Uterus (tissue), 2 donors: ENCODE measurements around the gene COLEC11.
"Not testable (repeated sequence)": the region's sequence is repeated elsewhere in the genome, so short reads cannot be mapped to it uniquely, and the experiment has no call there.

Source experiments
- CTCF ChIP-seq, 4 experiments: fragments of 200-600 bp in 2 of 4; fragments of 450-650 bp in 2 of 4; sonication (generic) in 2 of 4; IDR thresholded peaks; one replicate each; pipeline ENCODE4 v1.5.1; 2016 to 2019; ENCODE audit warnings: antibody characterized with exemption in 4 of 4, mild to moderate bottlenecking in 2 of 4, moderate library complexity in 1 of 4
- POLR2A ChIP-seq, 2 donors: fragments of 450-650 bp; IDR thresholded peaks; one replicate each; pipeline ENCODE4 v1.6.1; 2016; ENCODE audit warnings: antibody characterized with exemption in 2 of 2, mild to moderate bottlenecking in 1 of 2, moderate library complexity in 1 of 2

GRCh38 chr2:3614743-3615142, 19.8 kb downstream of the COLEC11 start:
- TF ChIP-seq CTCF, POLR2A (IDR thresholded peaks at IDR 0.05): not testable (repeated sequence)
